Measurements from ENCODE around the gene AGFG2. TPM values are rescaled to one million over a fixed set of nuclear protein-coding genes. Genes with fewer than 3 reads are reported as not detected.

Gene AGFG2
- total and polyA plus RNA-seq, 2 of the 13 experiments (the other 11 are each of a cell fraction or from before 2014, with no cell fraction given), result 125 to 132 TPM

DNA sequence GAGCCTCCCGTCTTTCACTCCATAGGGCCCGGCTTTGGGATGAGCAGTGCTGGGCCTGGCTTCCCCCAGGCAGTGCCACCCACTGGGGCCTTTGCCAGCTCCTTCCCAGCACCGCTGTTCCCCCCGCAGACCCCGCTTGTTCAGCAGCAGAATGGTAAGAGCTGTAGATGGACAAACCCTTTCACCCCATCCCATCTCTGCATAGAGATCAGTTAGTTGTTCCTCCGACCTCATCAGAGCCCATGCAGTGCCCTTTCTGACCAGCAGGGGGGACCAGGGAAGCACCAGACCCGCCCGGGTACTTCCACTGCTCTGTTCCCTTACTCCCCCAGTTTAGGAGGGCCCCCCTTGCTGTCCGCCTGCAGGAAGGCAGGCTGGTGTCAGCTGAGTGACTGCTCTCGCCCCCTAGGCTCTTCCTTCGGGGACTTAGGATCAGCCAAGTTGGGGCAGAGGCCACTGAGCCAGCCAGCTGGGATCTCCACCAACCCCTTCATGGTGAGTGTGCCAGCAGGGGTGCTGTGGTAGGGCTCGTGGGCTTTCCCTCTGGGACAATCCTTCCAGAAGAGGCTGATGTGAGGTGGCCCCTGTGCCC is 24.9 kb downstream of the AGFG2 start (continued):
- TF ChIP-seq, protein P1, sequence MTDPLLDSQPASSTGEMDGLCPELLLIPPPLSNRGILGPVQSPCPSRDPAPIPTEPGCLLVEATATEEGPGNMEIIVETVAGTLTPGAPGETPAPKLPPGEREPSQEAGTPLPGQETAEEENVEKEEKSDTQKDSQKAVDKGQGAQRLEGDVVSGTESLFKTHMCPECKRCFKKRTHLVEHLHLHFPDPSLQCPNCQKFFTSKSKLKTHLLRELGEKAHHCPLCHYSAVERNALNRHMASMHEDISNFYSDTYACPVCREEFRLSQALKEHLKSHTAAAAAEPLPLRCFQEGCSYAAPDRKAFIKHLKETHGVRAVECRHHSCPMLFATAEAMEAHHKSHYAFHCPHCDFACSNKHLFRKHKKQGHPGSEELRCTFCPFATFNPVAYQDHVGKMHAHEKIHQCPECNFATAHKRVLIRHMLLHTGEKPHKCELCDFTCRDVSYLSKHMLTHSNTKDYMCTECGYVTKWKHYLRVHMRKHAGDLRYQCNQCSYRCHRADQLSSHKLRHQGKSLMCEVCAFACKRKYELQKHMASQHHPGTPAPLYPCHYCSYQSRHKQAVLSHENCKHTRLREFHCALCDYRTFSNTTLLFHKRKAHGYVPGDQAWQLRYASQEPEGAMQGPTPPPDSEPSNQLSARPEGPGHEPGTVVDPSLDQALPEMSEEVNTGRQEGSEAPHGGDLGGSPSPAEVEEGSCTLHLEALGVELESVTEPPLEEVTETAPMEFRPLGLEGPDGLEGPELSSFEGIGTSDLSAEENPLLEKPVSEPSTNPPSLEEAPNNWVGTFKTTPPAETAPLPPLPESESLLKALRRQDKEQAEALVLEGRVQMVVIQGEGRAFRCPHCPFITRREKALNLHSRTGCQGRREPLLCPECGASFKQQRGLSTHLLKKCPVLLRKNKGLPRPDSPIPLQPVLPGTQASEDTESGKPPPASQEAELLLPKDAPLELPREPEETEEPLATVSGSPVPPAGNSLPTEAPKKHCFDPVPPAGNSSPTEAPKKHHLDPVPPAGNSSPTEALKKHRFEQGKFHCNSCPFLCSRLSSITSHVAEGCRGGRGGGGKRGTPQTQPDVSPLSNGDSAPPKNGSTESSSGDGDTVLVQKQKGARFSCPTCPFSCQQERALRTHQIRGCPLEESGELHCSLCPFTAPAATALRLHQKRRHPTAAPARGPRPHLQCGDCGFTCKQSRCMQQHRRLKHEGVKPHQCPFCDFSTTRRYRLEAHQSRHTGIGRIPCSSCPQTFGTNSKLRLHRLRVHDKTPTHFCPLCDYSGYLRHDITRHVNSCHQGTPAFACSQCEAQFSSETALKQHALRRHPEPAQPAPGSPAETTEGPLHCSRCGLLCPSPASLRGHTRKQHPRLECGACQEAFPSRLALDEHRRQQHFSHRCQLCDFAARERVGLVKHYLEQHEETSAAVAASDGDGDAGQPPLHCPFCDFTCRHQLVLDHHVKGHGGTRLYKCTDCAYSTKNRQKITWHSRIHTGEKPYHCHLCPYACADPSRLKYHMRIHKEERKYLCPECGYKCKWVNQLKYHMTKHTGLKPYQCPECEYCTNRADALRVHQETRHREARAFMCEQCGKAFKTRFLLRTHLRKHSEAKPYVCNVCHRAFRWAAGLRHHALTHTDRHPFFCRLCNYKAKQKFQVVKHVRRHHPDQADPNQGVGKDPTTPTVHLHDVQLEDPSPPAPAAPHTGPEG (CRISPR knock-in tag; IDR thresholded peaks at IDR 0.05), result no peak
- no peak for TF ChIP-seq HHEX (CRISPR knock-in tag; IDR thresholded peaks at IDR 0.05)
- TF ChIP-seq ZNF234 (CRISPR knock-in tag; conservative IDR thresholded peaks at IDR 0.05), result no peak
- TF ChIP-seq SNAPC2 (CRISPR knock-in tag; IDR thresholded peaks at IDR 0.05), result 0 out of 2 replicates have a peak, but pooled peaks have one; percentile 31
- no peak for TF ChIP-seq GZF1 (CRISPR knock-in tag; IDR thresholded peaks at IDR 0.05)
- TF ChIP-seq, protein P2, sequence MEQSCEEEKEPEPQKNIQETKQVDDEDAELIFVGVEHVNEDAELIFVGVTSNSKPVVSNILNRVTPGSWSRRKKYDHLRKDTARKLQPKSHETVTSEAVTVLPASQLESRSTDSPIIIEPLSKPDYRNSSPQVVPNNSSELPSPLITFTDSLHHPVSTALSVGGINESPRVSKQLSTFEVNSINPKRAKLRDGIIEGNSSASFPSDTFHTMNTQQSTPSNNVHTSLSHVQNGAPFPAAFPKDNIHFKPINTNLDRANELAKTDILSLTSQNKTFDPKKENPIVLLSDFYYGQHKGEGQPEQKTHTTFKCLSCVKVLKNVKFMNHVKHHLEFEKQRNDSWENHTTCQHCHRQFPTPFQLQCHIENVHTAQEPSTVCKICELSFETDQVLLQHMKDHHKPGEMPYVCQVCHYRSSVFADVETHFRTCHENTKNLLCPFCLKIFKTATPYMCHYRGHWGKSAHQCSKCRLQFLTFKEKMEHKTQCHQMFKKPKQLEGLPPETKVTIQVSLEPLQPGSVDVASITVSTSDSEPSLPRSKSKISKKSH (CRISPR knock-in tag; IDR thresholded peaks at IDR 0.05; ENCODE audit: borderline replicate concordance), result no peak
- TF ChIP-seq, protein P3, sequence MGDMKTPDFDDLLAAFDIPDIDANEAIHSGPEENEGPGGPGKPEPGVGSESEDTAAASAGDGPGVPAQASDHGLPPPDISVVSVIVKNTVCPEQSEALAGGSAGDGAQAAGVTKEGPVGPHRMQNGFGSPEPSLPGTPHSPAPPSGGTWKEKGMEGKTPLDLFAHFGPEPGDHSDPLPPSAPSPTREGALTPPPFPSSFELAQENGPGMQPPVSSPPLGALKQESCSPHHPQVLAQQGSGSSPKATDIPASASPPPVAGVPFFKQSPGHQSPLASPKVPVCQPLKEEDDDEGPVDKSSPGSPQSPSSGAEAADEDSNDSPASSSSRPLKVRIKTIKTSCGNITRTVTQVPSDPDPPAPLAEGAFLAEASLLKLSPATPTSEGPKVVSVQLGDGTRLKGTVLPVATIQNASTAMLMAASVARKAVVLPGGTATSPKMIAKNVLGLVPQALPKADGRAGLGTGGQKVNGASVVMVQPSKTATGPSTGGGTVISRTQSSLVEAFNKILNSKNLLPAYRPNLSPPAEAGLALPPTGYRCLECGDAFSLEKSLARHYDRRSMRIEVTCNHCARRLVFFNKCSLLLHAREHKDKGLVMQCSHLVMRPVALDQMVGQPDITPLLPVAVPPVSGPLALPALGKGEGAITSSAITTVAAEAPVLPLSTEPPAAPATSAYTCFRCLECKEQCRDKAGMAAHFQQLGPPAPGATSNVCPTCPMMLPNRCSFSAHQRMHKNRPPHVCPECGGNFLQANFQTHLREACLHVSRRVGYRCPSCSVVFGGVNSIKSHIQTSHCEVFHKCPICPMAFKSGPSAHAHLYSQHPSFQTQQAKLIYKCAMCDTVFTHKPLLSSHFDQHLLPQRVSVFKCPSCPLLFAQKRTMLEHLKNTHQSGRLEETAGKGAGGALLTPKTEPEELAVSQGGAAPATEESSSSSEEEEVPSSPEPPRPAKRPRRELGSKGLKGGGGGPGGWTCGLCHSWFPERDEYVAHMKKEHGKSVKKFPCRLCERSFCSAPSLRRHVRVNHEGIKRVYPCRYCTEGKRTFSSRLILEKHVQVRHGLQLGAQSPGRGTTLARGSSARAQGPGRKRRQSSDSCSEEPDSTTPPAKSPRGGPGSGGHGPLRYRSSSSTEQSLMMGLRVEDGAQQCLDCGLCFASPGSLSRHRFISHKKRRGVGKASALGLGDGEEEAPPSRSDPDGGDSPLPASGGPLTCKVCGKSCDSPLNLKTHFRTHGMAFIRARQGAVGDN (CRISPR knock-in tag; IDR thresholded peaks at IDR 0.05), result peak; percentile 56; the same call in 1 of the 2 replicates
- TF ChIP-seq ZNF17 (CRISPR knock-in tag; IDR thresholded peaks at IDR 0.05), result no peak
- TF ChIP-seq, protein P4, sequence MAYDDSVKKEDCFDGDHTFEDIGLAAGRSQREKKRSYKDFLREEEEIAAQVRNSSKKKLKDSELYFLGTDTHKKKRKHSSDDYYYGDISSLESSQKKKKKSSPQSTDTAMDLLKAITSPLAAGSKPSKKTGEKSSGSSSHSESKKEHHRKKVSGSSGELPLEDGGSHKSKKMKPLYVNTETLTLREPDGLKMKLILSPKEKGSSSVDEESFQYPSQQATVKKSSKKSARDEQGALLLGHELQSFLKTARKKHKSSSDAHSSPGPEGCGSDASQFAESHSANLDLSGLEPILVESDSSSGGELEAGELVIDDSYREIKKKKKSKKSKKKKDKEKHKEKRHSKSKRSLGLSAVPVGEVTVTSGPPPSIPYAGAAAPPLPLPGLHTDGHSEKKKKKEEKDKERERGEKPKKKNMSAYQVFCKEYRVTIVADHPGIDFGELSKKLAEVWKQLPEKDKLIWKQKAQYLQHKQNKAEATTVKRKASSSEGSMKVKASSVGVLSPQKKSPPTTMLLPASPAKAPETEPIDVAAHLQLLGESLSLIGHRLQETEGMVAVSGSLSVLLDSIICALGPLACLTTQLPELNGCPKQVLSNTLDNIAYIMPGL (CRISPR knock-in tag; IDR thresholded peaks at IDR 0.05; ENCODE audit: borderline replicate concordance in 1 of 2, low read depth in 1 of 2), result no peak
- no peak for TF ChIP-seq TBX2 (CRISPR knock-in tag; IDR thresholded peaks at IDR 0.05; ENCODE audit: borderline replicate concordance)
- no peak for TF ChIP-seq FOSL1 (CRISPR knock-in tag; IDR thresholded peaks at IDR 0.05; ENCODE audit: borderline replicate concordance)
- TF ChIP-seq ZMAT3 (CRISPR knock-in tag; conservative IDR thresholded peaks at IDR 0.05), result no peak
- no peak for TF ChIP-seq ZNF607 (CRISPR knock-in tag; IDR thresholded peaks at IDR 0.05; ENCODE audit: borderline replicate concordance)
- TF ChIP-seq, protein P5, sequence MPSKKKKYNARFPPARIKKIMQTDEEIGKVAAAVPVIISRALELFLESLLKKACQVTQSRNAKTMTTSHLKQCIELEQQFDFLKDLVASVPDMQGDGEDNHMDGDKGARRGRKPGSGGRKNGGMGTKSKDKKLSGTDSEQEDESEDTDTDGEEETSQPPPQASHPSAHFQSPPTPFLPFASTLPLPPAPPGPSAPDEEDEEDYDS (CRISPR knock-in tag; IDR thresholded peaks at IDR 0.05), result no peak
